ENCODE data around the gene VEGFB.

The VEGFB gene

DNA sequence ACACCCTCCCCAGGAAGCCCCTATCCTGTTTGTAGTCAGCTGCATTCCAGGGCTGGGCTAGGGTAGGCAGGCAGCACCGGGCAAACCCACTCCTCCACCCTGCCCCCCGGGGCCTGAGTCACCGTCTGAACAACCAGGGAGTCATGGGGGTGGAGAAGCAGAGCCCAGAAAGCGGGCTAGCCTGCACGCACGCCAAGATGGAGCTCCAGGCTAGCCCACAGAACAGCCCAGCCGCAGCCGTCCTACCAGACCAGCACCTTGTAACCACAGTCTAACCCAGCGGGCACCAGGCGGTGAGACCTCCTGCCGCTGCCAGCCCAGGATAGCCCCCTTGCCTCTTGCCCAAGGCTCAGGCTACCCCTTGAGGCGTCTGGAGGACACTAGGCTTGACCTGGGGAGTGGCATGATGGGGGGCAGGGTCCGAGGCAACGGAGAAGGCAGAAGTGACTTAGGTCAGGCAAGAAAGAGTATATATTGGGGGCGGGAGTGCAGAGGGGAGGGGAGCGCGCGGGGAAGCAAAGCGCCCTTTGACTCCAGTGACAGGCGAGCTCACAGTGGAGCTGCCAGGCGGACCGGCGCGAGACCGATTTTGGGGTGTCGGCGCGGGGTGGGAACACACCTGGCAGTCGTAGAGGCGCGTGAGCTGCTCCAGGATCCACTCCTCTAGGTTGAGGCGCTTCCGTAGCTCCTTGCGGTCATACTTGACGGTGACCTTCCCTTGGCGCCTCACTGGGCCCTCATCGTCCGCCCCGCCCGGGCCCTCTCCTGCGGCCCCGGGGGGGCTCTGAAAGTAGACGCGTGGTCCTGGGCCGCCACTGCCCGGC lies 11.6 kb downstream of the VEGFB start:
- no peak for TF ChIP-seq CTCF (conservative IDR thresholded peaks at IDR 0.05)
- peak overlapping the region; percentile 95 for H3K27ac ChIP-seq

DNA sequence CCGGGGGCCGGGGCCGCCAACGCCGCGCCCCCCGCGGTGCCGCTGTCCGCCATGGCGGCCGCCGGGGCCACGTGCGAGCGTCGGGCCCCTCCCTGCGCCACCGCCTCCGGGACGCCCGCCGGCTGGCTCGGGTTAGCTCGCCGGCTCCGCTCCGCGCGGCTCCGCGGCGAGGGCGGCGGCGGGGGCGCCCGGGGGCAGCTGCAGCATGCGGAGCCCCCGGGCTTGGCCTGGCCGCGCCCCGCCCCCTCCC lies 12.2 kb downstream of the VEGFB start:
- H3K27ac ChIP-seq, result peak overlapping the region; percentile 95

DNA sequence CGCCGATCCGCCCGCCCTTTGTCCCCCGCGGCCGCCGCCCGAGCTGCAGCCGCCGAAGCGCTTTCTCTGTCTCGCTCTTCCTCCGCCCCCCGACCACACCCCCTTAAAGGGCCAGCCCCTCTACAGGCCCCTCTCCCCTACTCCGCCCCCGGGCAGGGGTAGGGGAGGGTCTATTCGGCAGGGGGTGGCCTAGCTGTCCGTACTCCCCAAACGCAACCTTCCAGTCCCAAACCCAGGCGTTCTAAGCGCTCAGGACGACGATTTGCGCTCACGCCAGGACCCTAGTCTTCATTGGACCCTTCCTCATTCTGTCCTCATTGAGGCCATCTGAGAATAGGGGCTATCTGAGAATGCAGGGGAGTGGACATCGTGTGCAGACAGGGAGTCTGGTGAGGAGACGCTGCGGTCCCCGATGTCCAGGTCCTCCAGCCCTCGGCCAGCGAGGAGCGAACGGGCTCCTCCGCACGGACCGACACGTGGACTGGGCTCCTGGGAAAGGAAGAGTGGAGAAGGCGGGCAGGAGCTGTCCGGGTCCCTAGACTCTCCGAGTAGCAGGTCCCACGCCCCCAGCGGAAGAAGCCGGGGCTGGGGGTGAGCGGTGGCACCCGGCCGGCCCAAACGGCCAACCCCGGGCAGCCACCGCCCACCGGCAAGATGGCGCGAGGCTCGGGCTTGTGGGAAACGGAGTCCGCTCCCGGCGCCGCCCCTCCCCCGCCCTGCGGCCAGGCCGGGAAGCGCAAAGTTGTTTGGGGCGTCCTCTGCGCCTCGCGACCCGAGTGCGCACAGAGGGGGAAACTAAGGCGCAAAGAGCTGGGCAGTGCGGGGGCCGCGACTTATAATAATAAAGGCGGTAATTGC lies 12.7 kb downstream of the VEGFB start, which contains the start of gene PPP1R14B:
Gene PPP1R14B (minus strand): TSS at position 73 of the 858 bp plus-strand sequence. CDS start 270 bp downstream, outside the sequence.
- peak; percentile 70 for TF ChIP-seq CTCF (conservative IDR thresholded peaks at IDR 0.05)
- peak within 1 kb of the TSS; percentile 95 for H3K27ac ChIP-seq

DNA sequence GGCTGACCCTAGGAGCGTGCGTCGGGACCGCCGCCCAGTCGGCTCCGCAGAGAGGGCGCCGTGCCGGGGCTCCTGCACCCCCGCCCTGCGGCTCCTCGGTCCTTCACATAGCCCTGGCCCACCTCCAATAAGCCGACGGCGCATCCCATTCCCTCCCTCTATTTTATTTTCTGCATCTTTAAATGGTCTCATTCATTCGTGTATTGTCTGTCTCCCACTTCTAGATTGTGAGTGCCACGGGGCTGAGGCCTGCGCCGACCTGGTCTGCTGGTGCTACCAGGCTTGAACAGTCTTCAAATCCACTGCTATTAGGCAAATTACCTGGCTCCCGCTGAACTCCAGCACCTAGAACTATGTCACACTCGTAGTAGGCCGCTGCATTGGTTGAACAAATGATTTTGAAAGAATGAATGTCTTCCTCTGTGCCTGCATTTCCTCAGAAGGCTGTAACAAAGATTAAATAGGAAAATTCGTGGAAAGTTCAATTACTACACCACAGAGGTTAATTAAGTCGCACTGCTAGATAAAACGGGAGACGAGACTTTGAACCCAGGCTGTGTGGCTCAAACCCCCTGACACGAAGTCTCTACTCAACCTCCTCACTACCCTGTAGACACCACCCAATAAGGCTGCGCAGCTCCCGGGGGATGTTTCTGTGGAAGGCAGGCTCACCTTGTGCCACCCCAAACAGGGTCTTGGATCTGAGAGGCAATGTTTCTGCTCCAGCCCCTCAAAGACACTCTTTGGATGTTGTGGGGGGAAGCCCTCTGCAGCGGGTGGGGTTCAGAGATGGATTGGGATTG lies 13.5 kb downstream of the VEGFB start:
- TF ChIP-seq CTCF (conservative IDR thresholded peaks at IDR 0.05), result no peak
- H3K27ac ChIP-seq, result peak overlapping the region; percentile 95

GRCh38 chr11:64248578-64248977 lies 14.2 kb downstream of the VEGFB start:
- TF ChIP-seq CTCF (conservative IDR thresholded peaks at IDR 0.05), result no peak
- peak overlapping the region; percentile 95; the same call in 1 of the 2 replicates for H3K27ac ChIP-seq

GRCh38 chr11:64249038-64249437 lies 14.7 kb downstream of the VEGFB start:
- TF ChIP-seq CTCF (conservative IDR thresholded peaks at IDR 0.05), result no peak

GRCh38 chr11:64249563-64250414 lies 15.4 kb downstream of the VEGFB start:
- peak overlapping the region; percentile 89; the same call in 1 of the 2 replicates for H3K27ac ChIP-seq
- no peak for TF ChIP-seq CTCF (conservative IDR thresholded peaks at IDR 0.05)

More at GRCh38 chr11:64249038-64249437, 14.7 kb downstream of the VEGFB start:
- H3K27ac ChIP-seq, result peak overlapping the region; percentile 95; the same call in 1 of the 2 replicates

Data from VCaP (cell line).